ENCODE measurements around the gene TPM4. TPM values are rescaled to one million over a fixed set of nuclear protein-coding genes. Genes with fewer than 3 reads are reported as not detected.

The TPM4 gene
- total RNA-seq, 1 donor from 2014 or later: 700 TPM

DNA sequence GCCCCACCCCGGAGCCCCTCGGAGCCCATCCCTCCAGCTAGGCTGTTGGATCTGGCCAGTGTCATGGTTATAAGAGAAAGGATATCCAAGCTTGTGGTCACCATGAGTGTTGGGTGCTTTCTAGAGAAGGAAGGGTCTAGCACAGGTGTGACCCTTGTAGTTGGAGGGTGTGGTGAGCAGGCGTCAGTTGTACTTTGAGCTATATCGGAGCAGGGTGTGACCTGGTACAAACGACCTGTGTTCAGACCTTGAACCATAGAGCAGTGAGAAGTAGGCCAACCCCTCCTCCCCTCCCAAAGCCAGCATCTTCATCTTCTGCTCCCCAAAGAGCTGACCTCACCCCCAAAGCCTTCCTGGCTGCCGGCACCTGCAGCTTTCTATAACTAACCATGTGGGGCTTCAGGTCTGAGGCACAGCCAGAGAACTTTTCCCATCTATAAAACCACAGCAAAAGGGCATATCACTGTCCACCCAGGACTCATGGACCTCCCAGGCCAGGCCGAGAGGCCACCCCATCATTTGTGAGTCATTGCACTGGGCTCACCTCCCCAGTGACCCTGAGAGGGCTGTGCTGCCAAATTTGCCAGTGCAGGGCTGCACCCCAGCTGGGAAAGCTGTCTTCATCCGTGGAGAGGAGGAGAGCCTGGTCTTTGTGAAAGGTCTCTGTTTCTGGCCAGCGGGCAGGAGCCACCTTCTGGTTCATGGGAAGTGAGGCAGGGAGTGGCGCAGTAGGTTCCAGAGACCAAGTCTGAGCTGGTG, 49.6 kb downstream of the TPM4 start:
- no peak for DNase-seq (ENCODE audit: low spot score)

DNA sequence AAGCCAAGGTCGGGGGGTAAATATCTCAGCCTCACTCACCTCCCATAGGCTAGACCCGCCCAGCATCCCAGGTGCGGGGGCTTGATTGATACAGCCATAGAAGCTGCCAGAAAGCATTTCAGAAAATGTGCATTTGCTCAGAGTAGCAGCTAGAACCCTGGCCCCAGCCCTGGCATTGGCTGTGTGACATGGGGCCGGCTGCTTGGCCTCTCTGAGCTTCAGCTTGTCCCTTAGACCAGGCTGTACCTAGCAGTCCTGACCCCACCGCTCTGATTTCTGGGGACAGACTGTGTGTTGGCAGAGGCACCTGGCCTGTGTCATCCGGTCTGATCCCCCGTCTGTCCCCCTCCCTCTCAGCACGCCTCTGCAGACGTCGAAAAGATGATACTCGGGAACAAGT, 50.8 kb downstream of the TPM4 start:
- DNase-seq (ENCODE audit: low spot score): no peak

- DNase-seq (ENCODE audit: low spot score): no peak
Observed at GRCh38 chr19:16127776-16128371, 51.6 kb downstream of the TPM4 start.

DNA sequence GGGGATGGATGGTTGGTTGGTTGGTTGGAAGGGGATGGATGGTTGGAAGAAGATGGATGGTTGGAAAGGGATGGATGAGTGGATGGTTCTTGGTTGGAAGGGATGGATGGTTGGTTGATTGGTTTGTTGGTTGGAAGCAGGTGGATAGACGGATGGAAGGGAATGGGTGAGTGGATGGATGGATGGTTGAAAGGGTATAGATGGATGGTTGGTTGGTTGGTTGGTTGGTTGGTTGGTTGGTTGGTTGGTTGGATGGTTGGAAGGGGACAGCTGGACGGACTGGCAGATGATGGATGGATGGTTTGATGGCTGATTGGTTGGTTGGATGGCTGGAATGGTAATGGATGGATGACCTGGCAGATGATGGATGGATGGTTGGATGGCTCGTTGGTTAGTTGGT, 55.4 kb downstream of the TPM4 start:
- DNase-seq (ENCODE audit: low spot score): no peak

GRCh38 chr19:16133818-16134217, 57.5 kb downstream of the TPM4 start:
- no peak for DNase-seq (ENCODE audit: low spot score)

- no peak for DNase-seq (ENCODE audit: low spot score)
Observed at GRCh38 chr19:16134510-16134909, 58.2 kb downstream of the TPM4 start.

DNA sequence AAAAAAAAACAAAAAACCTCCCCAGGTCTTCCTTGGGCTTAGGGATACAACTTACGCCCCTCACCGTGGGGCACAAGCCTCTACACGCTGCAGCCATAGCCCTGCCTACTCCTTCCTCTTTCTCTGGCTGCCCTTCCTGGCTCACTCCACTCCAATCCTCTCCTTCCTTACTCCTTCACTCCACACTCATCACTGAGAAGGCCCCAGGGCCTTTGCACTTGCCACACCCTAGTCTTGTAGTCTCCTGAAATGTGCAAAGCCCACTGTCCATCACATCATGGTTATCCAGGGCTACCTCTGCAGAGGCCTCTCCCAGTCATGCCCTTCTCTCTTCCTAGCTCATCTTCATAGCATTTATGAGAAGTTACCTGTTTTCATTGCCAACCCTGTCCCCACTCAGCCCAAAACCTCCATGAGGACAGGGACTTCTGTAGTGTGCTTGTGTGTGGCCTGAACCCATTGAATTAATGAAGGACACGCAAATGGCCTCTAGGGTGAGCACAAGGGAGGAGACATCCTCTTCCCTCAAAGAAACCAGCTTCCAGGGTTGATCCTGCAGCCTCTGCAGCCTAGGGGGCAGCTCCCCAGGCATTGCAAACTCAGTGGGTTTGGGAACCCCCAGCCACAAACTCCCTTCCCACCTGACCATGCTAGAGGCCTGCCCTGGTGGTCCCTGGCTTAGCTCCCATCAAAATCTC, 59.3 kb downstream of the TPM4 start:
- DNase-seq (ENCODE audit: low spot score): no peak

- DNase-seq (ENCODE audit: low spot score): no peak
Observed at GRCh38 chr19:16136185-16136999, 60.1 kb downstream of the TPM4 start.

GRCh38 chr19:16139752-16140151, 63.5 kb downstream of the TPM4 start:
- DNase-seq (ENCODE audit: low spot score): no peak

GRCh38 chr19:16141043-16141442, 64.7 kb downstream of the TPM4 start:
- DNase-seq (ENCODE audit: low spot score): no peak

DNA sequence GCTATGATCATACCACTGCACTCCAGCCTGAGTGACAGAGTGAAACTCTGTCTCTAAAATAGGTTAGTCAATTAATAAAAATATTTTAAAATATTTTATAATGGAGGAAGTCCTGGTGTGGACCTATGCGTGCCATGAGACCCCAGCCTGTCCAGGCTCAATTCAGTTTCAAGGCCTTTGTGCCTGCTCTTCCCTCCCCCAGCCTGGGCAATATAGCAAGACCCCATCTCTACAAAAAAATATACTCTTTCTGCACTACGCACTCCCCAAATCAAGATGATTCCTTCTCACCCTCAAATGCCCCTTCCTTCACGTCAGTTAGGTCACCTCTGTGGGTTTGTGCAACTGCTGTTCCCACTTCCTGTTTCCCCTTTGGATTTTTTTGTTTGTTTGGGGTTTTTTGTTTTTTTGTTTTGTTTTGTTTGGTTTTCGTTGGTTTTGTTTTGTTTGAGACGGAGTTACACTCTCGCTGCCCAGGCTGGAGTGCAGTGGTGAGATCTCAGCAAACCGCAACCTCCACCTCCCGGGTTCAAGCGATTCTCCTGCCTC, 65.8 kb downstream of the TPM4 start:
- no peak for DNase-seq (ENCODE audit: low spot score)

GRCh38 chr19:16143399-16144215, 67.3 kb downstream of the TPM4 start, which contains the start of gene HSH2D:
TSS of gene HSH2D (plus strand) at chr19:16143685. CDS start at chr19:16148751, 5,066 bp downstream.
- DNase-seq (ENCODE audit: low spot score): no peak

GRCh38 chr19:16144216-16144581, 67.9 kb downstream of the TPM4 start:
- DNase-seq (ENCODE audit: low spot score): no peak

- DNase-seq (ENCODE audit: low spot score): no peak
Observed at GRCh38 chr19:16146112-16146511, 69.8 kb downstream of the TPM4 start.

- DNase-seq (ENCODE audit: low spot score): no peak
Observed at GRCh38 chr19:16148443-16149229, 72.3 kb downstream of the TPM4 start.

Other genes starting within 250 kb of the TPM4 start
- not detected for gene CYP4F2, start 178.4 kb upstream of the TPM4 start, total RNA-seq (ENCODE audit: insufficient read depth, low replicate concordance)
- 0.24 TPM for gene CYP4F11, start 142.0 kb upstream of the TPM4 start, total RNA-seq (ENCODE audit: insufficient read depth, low replicate concordance)
- gene OR10H4, start 127.5 kb upstream of the TPM4 start, total RNA-seq (ENCODE audit: insufficient read depth, low replicate concordance): 0.96 TPM
- 34.4 TPM for gene RAB8A, start 35.4 kb downstream of the TPM4 start, total RNA-seq (ENCODE audit: insufficient read depth, low replicate concordance)
- 1.7 TPM for gene HSH2D, start 67.2 kb downstream of the TPM4 start, total RNA-seq (ENCODE audit: insufficient read depth, low replicate concordance)
- not detected for gene CIB3, start 97.0 kb downstream of the TPM4 start, total RNA-seq (ENCODE audit: insufficient read depth, low replicate concordance)
- 64.0 TPM for gene FAM32A, start 108.9 kb downstream of the TPM4 start, total RNA-seq (ENCODE audit: insufficient read depth, low replicate concordance)
- gene AP1M1, start 121.4 kb downstream of the TPM4 start, total RNA-seq (ENCODE audit: insufficient read depth, low replicate concordance): 16.1 TPM
- gene KLF2, start 248.3 kb downstream of the TPM4 start, total RNA-seq (ENCODE audit: insufficient read depth, low replicate concordance): 65.2 TPM